Measurements from ENCODE around the gene OCA2. TPM values are rescaled to one million over a fixed set of nuclear protein-coding genes. Genes with fewer than 3 reads are reported as not detected.

The OCA2 gene
- total RNA-seq, 1 experiment from 2014 or later = 0.31 TPM

DNA sequence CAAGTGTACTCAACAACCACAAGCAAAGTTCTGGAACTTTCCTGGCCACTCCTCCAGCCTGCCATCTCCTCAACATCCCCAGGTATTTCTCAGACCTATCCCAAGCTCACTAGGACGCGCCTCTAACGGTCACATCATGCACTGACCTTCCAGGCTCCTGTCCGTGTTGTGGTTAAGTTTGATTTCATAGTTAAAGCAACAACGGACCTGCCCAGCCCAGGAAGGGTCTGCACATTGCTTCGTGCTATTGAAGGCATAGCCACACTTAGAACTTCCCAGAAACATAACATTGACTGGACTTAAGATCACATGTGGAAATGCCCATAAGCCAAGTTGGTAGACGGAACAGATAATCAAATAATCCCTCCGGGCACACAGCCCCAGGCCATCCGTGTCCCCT is 85.1 kb downstream of the OCA2 start:
- TF ChIP-seq CTCF (conservative IDR thresholded peaks at IDR 0.05) = no peak
- Histone ChIP-seq H3K4me2 (ENCODE audit: insufficient read depth, insufficient read length, low read length) (no peak overlapping the region), H3K4me1 (ENCODE audit: insufficient read depth, low read length) (no peaks in the 10 kb centered on the region), H3K23me2 (ENCODE audit: insufficient read length, low read depth, low read length, poor library complexity, severe bottlenecking) (no peaks in the 10 kb centered on the region), H3K27me3 (ENCODE audit: insufficient read depth, low read length) (no peaks in the 10 kb centered on the region), H3K9me3 (ENCODE audit: control insufficient read depth, low read depth, low read length) (no peaks in the 10 kb centered on the region), H3T11ph (ENCODE audit: low read length) (no peak overlapping the region), H4K20me1 (ENCODE audit: control insufficient read depth, insufficient read depth, insufficient read length) (no peaks in the 10 kb centered on the region), H3K79me1 (ENCODE audit: insufficient read depth, low read depth, low read length, poor library complexity, severe bottlenecking) (no peaks in the 10 kb centered on the region), H2BK12ac (ENCODE audit: insufficient read length, low read depth, low read length) (no peak overlapping the region), H3K23ac (ENCODE audit: insufficient read length, low read depth, low read length) (no peak overlapping the region), H3K56ac (ENCODE audit: insufficient read length, low read depth, low read length) (no peak overlapping the region), H2AK5ac (ENCODE audit: insufficient read length, low read length) (no peak overlapping the region), H2BK15ac (ENCODE audit: low read depth, low read length) (no peak overlapping the region), H4K8ac (replicated peaks; ENCODE audit: insufficient read length, low read depth, low read length) (no peak overlapping the region), H3K79me2 (ENCODE audit: insufficient read depth, low read length) (no peaks in the 10 kb centered on the region), H2AFZ (ENCODE audit: low read length) (no peak overlapping the region), H3K27ac (ENCODE audit: insufficient read length, low read depth, low read length) (no peak overlapping the region), H4K5ac (ENCODE audit: insufficient read length, low read depth, low read length) (no peak overlapping the region), H3K9ac (ENCODE audit: extremely low read depth, insufficient read length, low read length) (no peak overlapping the region), H2BK20ac (ENCODE audit: low read depth, low read length, poor library complexity, severe bottlenecking) (no peak overlapping the region), H2BK5ac (ENCODE audit: insufficient read length, low read length) (no peak overlapping the region), H3K14ac (ENCODE audit: insufficient read depth, low read length) (no peak overlapping the region), H2BK120ac (ENCODE audit: low read depth, low read length, poor library complexity, severe bottlenecking) (no peak overlapping the region), H3K4ac (ENCODE audit: low read depth, low read length) (no peak overlapping the region), H3K18ac (ENCODE audit: insufficient read length, low read depth, low read length) (no peak overlapping the region), H4K91ac (ENCODE audit: insufficient read length, low read depth, low read length) (no peak overlapping the region)
- peaks cover 2 to 7% of the 10 kb centered on the region in 2 experiments for H3K4me1 Mint-ChIP-seq
- H3K9me3 Mint-ChIP-seq = peaks cover 5 to 6% of the 10 kb centered on the region in 2 experiments; a peak in 2 of 5 replicates
- no peak for DNase-seq
- H3K4me3 Mint-ChIP-seq = no peak overlapping the region
- H3K27me3 Mint-ChIP-seq (ENCODE audit: low read depth) = no peaks in the 10 kb centered on the region; the same call in 1 of the 2 replicates
- H3K36me3 Mint-ChIP-seq (ENCODE audit: insufficient read depth in 1 of 3, low read depth in 3 of 3) = 0 out of 7 replicates have a peak, but pooled peaks cover 0 to 5% (median 0%) of the 10 kb centered on the region in 3 experiments
- no CpG with 5 or more reads among the region's 9 CpGs for WGBS (ENCODE audit: extremely low coverage, insufficient read length, low lambda C conversion rate)
- no peak overlapping the region; a peak in 1 of 7 replicates for H3K27ac Mint-ChIP-seq

Measured in H9 (cell line).